HCT116 (cell line): Measurements from ENCODE around the gene ADAMTS1. TPM values are rescaled to one million over a fixed set of nuclear protein-coding genes. Genes with fewer than 3 reads are reported as not detected.

Experiments used
- ATAC-seq: fragments of 200-7000 bp; cut with Tn5 transposase; 2 replicates; pipeline ENCODE4 v1.9.1; 2020; ENCODE audit warnings: mild to moderate bottlenecking, moderate library complexity
- BruUV-seq: library from RNA; stranded (reverse); fragments of 400-500 nt; replicated peaks from 2 replicates; lab custom pipeline; 2021; lab: Mats Ljungman, UMichigan
- CTCF ChIA-PET: fragments of 300-600 bp; sonication (Branson Sonifier 250); formaldehyde crosslinking; loops from one replicate; lab custom pipeline; 2021; ENCODE audit warnings: antibody characterized with exemption; lab: Charles Lee
- POLR2A ChIA-PET: fragments of 300-600, 350-600 bp; sonication (Branson Sonifier 250); formaldehyde crosslinking; loops from one replicate; lab custom pipeline; 2021; ENCODE audit warnings: antibody characterized with exemption; lab: Charles Lee
- RAD21 ChIA-PET, 2 experiments: fragments of 300-600 bp; sonication (Branson Sonifier 250); formaldehyde crosslinking; loops; one replicate each; lab custom pipeline; 2023; ENCODE audit warnings: low total read pairs in 2 of 2; ENCODE audit not compliant: uncharacterized antibody in 2 of 2, unreplicated experiment in 2 of 2, low non-redundant PET in 1 of 2; lab: Charles Lee
- DNase-seq: peaks from one replicate; pipeline ENCODE4 v3.0.0-alpha.2; 2010; ENCODE audit warnings: low read depth, low spot score
- H2AFZ ChIP-seq: fragments of 200-600 bp; shearing (Covaris generic), sonication (generic); 2 replicates; pipeline ENCODE4 v1.6.1; 2017; ENCODE audit warnings: low read depth, mixed run types, mixed read lengths, antibody characterized with exemption, low read length; ENCODE audit not compliant: poor library complexity, severe bottlenecking
- H3K27ac ChIP-seq: 2 replicates; pipeline ENCODE4 v1.5.1; 2012; ENCODE audit warnings: low read depth, low read length
- H3K27me3 ChIP-seq: fragments of 200-600 bp; sonication (generic); 2 replicates; pipeline ENCODE4 v1.6.1; 2016; ENCODE audit warnings: mixed run types, low read length, mixed read lengths; ENCODE audit not compliant: insufficient read depth
- H3K36me3 ChIP-seq, 2 experiments: fragments of 200-500 bp in 1 of 2; fragments of 200-600 bp in 1 of 2; sonication (Bioruptor generic) in 1 of 2; sonication (generic) in 1 of 2; 2 replicates each; pipeline versions ENCODE4 v1.5.1 to v1.6.1; 2014 to 2016; ENCODE audit warnings: low read length in 2 of 2, inconsistent platforms in 1 of 2, mixed read lengths in 1 of 2, mixed run types in 1 of 2; ENCODE audit not compliant: insufficient read depth in 2 of 2, control insufficient read depth in 1 of 2
- H3K4me1 ChIP-seq, 2 experiments: fragments of 200-600 bp in 1 of 2; sonication (generic) in 1 of 2; 2 replicates each; pipeline versions ENCODE4 v1.5.1 to v1.6.1; 2012 to 2017; ENCODE audit warnings: low read length in 2 of 2, inconsistent platforms in 1 of 2, mild to moderate bottlenecking in 1 of 2, mixed read lengths in 1 of 2, mixed run types in 1 of 2, moderate library complexity in 1 of 2; ENCODE audit not compliant: insufficient read depth in 2 of 2, control insufficient read depth in 1 of 2
- H3K4me2 ChIP-seq: fragments of 200-600 bp; sonication (generic); 2 replicates; pipeline ENCODE4 v1.6.1; 2017; ENCODE audit warnings: mixed run types, low read length, mixed read lengths
- H3K4me3 ChIP-seq, 2 experiments: fragments of 200-600 bp in 1 of 2; sonication (generic) in 1 of 2; replicated peaks in 1 of 2; 2 replicates each; pipeline ENCODE4 v1.5.1; 2011 to 2016; ENCODE audit warnings: low read length in 2 of 2, control low read depth in 1 of 2, low read depth in 1 of 2, mild to moderate bottlenecking in 1 of 2, mixed read lengths in 1 of 2, mixed run types in 1 of 2
- H3K79me2 ChIP-seq: fragments of 200-600 bp; sonication (generic); 2 replicates; pipeline ENCODE4 v1.6.1; 2017; ENCODE audit warnings: mild to moderate bottlenecking, mixed run types, low read length, moderate library complexity, mixed read lengths; ENCODE audit not compliant: insufficient read depth
- H3K9ac ChIP-seq: fragments of 200-600 bp; sonication (generic); 2 replicates; pipeline ENCODE4 v1.6.1; 2016; ENCODE audit warnings: low read length, mixed read lengths
- H3K9me2 ChIP-seq: fragments of 200-600 bp; sonication (generic), shearing (Covaris generic); 2 replicates; pipeline ENCODE4 v1.6.1; 2017; ENCODE audit warnings: mixed run types, mild to moderate bottlenecking, moderate library complexity; ENCODE audit not compliant: insufficient read depth
- H3K9me3 ChIP-seq, 2 experiments: fragments of 200-500 bp in 1 of 2; fragments of 200-600 bp in 1 of 2; sonication (Bioruptor generic) in 1 of 2; sonication (generic) in 1 of 2; 2 replicates each; pipeline ENCODE4 v1.6.1; 2014 to 2017; ENCODE audit warnings: low read length in 2 of 2, mixed read lengths in 2 of 2, inconsistent platforms in 1 of 2, low read depth in 1 of 2, mild to moderate bottlenecking in 1 of 2, mixed run types in 1 of 2, moderate library complexity in 1 of 2; ENCODE audit not compliant: control insufficient read depth in 1 of 2, insufficient read depth in 1 of 2
- H4K20me1 ChIP-seq: fragments of 200-600 bp; sonication (generic), shearing (Covaris generic); 2 replicates; pipeline ENCODE4 v1.6.1; 2017; ENCODE audit warnings: mixed run types, mild to moderate bottlenecking, moderate library complexity; ENCODE audit not compliant: insufficient read depth
- ATF3 ChIP-seq: IDR thresholded peaks from 2 replicates; pipeline ENCODE4 v1.6.1; 2012
- CBX3 ChIP-seq: IDR thresholded peaks from 2 replicates; pipeline ENCODE4 v1.6.1; 2012; ENCODE audit warnings: low read depth
- EGR1 ChIP-seq: IDR thresholded peaks from 2 replicates; pipeline ENCODE4 v1.6.1; 2012; ENCODE audit warnings: low read depth
- FOSL1 ChIP-seq: IDR thresholded peaks from 2 replicates; pipeline ENCODE4 v1.6.1; 2012; ENCODE audit warnings: low read depth
- JUND ChIP-seq: IDR thresholded peaks from 2 replicates; pipeline ENCODE4 v1.6.1; 2012
- MAX ChIP-seq: IDR thresholded peaks from 2 replicates; pipeline ENCODE4 v1.6.1; 2012
- POLR2A ChIP-seq: IDR thresholded peaks from 2 replicates; pipeline ENCODE4 v1.7.0; 2011; ENCODE audit warnings: borderline replicate concordance; ENCODE audit not compliant: insufficient read depth, insufficient read length; ENCODE audit errors: extremely low read depth
- intact Hi-C: fragments of 100-400 bp; cut with micrococcal nuclease; formaldehyde crosslinking; loops from 2 replicates; pipeline ENCODE4 v1.10.0; 2022
- total RNA-seq: library from RNA; stranded (reverse); gene quantifications from one replicate; pipeline ENCODE4 v1.2.1, GENCODE V29; 2021; ENCODE audit not compliant: unreplicated experiment
- TF ChIP-seq, protein P1 (sequence below): IDR thresholded peaks from 2 replicates; pipeline ENCODE4 v1.6.1; 2011; ENCODE audit warnings: mild to moderate bottlenecking, low read length, moderate library complexity; ENCODE audit not compliant: insufficient replicate concordance; ENCODE audit errors: extremely low read depth

The ADAMTS1 gene
- total RNA-seq, 1 experiment from 2014 or later, result 0.98 TPM

DNA sequence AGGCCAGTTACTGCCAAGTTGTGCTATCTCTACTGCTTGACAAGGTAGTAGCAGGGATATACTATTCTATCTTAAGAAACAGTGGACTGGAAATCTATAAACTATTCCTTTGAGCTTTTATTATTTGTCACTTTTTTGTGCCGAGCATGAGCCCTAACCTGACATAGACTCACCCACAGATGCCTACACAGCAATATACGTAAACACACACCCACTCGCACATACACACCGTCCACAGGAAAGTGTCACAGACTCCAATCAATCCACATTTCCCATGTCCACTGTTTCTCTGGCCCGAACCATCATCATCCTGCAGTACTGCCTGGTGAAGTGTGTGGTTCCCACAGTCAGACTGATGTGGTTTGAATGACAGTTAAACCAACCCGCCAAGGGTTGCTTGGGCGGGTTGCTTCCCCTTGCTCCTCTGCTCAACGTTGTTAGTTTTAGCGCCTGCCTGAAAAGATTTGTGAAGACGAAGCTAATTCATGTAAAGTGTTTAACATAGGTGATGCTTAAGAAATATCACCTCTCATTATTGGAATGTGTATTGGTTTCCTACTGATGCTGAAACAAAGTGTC, 47.2 kb downstream of the ADAMTS1 start:
- H3K4me3 ChIP-seq, result no peak overlapping the region
- peaks cover 3 to 25% of the 10 kb centered on the region in 2 experiments; a peak in 2 of 4 replicates for H3K9me3 ChIP-seq
- H4K20me1 ChIP-seq, result no peaks in the 10 kb centered on the region
- H3K27ac ChIP-seq, result no peak overlapping the region
- intact Hi-C loops, result no loop called here
- H3K27me3 ChIP-seq, result no peaks in the 10 kb centered on the region
- TF ChIP-seq ATF3, result no peak
- TF ChIP-seq EGR1, result no peak
- no peak for TF ChIP-seq JUND
- TF ChIP-seq CBX3, result no peak
- no peak for TF ChIP-seq FOSL1
- no peak for TF ChIP-seq POLR2A
- no peak for TF ChIP-seq MAX
- TF ChIP-seq, protein P1, sequence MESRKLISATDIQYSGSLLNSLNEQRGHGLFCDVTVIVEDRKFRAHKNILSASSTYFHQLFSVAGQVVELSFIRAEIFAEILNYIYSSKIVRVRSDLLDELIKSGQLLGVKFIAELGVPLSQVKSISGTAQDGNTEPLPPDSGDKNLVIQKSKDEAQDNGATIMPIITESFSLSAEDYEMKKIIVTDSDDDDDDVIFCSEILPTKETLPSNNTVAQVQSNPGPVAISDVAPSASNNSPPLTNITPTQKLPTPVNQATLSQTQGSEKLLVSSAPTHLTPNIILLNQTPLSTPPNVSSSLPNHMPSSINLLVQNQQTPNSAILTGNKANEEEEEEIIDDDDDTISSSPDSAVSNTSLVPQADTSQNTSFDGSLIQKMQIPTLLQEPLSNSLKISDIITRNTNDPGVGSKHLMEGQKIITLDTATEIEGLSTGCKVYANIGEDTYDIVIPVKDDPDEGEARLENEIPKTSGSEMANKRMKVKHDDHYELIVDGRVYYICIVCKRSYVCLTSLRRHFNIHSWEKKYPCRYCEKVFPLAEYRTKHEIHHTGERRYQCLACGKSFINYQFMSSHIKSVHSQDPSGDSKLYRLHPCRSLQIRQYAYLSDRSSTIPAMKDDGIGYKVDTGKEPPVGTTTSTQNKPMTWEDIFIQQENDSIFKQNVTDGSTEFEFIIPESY, result no peak
- no peak overlapping the region for H2AFZ ChIP-seq
- no peaks in the 10 kb centered on the region for H3K9me2 ChIP-seq
- POLR2A ChIA-PET, result no interaction called here
- no peak for ATAC-seq
- H3K9ac ChIP-seq, result no peak overlapping the region
- H3K79me2 ChIP-seq, result no peaks in the 10 kb centered on the region
- DNase-seq, result no peak
- CTCF ChIA-PET, result no interaction called here
- no peak overlapping the region for H3K4me2 ChIP-seq
- H3K4me1 ChIP-seq, result no peaks in the 10 kb centered on the region
- H3K36me3 ChIP-seq, result no peaks in the 10 kb centered on the region
- no TSS peak for BruUV-seq
- RAD21 ChIA-PET, result no interaction called here
